Measurements from ENCODE around the gene CCNF.

The CCNF gene

DNA sequence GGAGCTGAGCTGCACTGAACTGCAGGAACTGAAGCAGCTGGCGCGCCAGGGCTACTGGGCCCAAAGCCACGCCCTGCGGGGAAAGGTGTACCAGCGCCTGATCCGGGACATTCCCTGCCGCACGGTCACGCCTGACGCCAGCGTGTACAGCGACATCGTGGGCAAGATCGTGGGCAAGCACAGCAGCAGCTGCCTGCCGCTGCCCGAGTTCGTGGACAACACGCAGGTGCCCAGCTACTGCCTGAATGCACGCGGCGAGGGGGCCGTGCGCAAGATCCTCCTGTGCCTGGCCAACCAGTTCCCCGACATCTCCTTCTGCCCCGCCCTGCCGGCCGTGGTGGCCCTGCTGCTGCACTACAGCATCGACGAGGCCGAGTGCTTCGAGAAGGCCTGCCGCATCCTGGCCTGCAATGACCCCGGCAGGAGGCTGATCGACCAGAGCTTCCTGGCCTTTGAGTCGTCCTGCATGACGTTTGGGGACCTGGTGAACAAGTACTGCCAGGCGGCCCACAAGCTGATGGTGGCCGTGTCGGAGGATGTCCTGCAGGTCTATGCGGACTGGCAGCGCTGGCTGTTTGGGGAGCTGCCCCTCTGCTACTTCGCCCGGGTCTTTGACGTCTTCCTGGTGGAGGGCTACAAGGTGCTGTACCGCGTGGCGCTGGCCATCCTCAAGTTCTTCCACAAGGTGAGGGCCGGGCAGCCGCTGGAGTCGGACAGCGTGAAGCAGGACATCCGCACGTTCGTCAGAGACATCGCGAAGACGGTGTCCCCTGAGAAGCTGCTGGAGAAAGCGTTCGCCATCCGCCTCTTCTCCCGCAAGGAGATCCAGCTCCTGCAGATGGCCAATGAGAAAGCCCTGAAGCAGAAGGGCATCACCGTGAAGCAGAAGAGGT, 67.2 kb downstream of the CCNF start:
- TF ChIP-seq TAF1 (IDR thresholded peaks at IDR 0.05; ENCODE audit: borderline replicate concordance, insufficient read depth, low read length): no peak
- TF ChIP-seq REST (IDR thresholded peaks at IDR 0.05; ENCODE audit: insufficient read depth in 1 of 2, low read depth in 2 of 2, low read length in 2 of 2): no peak
- no peak for TF ChIP-seq FOXP2 (optimal IDR thresholded peaks at IDR 0.05; ENCODE audit: borderline replicate concordance, extremely low read depth, extremely low read length, insufficient read depth)
- no peak for TF ChIP-seq POLR2AphosphoS5 (IDR thresholded peaks at IDR 0.05; ENCODE audit: low read depth, low read length)
- no peak for TF ChIP-seq SIN3A (IDR thresholded peaks at IDR 0.05; ENCODE audit: borderline replicate concordance, insufficient read depth, low read length)

DNA sequence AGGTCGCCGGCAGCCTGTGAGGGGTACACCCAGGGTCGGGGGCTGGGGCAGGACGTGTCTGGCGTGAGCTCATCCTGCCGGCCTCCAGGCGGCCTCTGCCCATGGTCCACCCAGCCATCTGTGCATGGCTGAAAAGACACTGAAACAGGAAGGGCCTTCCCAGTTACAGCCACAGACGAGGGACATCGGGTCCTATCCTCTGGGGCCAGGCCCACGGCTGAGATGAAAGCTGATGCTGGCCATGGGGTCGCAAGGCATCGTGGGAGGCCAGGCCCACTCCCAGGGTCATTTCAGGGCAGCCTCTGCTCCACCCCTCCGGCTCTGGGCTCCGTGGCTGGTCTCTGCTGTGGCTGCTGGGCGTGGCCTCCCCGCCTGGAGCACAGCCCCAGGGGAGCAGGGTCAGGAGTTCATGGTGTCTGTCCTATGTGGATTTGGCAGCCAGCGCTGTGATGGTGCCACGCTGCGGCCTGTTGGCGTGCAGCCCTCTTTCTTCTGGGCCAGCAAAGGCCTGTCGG, 67.9 kb downstream of the CCNF start:
- TF ChIP-seq REST (IDR thresholded peaks at IDR 0.05; ENCODE audit: insufficient read depth in 1 of 2, low read depth in 2 of 2, low read length in 2 of 2) (no peak), POLR2AphosphoS5 (IDR thresholded peaks at IDR 0.05; ENCODE audit: low read depth, low read length) (no peak), FOXP2 (optimal IDR thresholded peaks at IDR 0.05; ENCODE audit: borderline replicate concordance, extremely low read depth, extremely low read length, insufficient read depth) (no peak), SIN3A (IDR thresholded peaks at IDR 0.05; ENCODE audit: borderline replicate concordance, insufficient read depth, low read length) (no peak), TAF1 (IDR thresholded peaks at IDR 0.05; ENCODE audit: borderline replicate concordance, insufficient read depth, low read length) (no peak)

DNA sequence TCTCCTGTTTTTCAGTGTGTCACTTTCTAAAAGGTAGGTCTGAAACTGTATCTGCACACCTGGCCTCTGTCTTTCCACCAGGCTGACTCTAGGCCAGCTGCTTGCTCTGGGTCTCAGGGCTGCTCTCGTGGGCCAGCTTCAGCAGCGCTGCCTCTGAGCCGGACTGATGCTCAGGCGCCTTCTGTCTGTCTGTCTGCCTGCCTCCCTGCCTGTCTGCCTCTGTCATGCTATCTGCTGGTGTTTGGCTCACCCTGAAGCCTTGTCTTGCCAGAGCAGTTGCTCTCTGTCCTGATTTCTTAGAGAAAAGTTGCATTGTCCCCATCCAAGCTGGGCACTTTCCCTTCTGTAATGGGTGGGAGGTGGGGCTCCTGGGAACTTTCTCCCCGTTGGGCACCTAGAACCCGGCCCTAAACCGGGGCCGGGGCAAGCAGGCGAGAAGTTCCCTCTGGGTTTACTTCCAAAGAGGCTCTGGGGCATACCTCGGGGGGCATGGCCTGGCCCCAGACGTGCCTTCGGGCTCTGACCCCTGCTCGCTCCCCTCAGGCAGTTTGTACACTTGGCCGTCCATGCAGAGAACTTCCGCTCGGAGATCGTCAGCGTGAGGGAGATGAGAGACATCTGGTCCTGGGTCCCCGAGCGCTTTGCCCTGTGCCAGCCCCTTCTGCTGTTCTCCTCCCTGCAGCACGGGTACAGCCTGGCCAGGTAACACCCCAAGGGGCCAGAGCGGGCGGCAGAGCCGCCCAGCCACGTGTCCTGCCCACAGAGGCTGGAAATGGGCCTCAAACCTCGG, 68.6 kb downstream of the CCNF start:
- no peak for TF ChIP-seq SIN3A (IDR thresholded peaks at IDR 0.05; ENCODE audit: borderline replicate concordance, insufficient read depth, low read length)
- TF ChIP-seq FOXP2 (optimal IDR thresholded peaks at IDR 0.05; ENCODE audit: borderline replicate concordance, extremely low read depth, extremely low read length, insufficient read depth): no peak
- no peak for TF ChIP-seq TAF1 (IDR thresholded peaks at IDR 0.05; ENCODE audit: borderline replicate concordance, insufficient read depth, low read length)
- TF ChIP-seq REST (IDR thresholded peaks at IDR 0.05; ENCODE audit: insufficient read depth in 1 of 2, low read depth in 2 of 2, low read length in 2 of 2): no peak
- TF ChIP-seq POLR2AphosphoS5 (IDR thresholded peaks at IDR 0.05; ENCODE audit: low read depth, low read length): no peak

- TF ChIP-seq FOXP2 (optimal IDR thresholded peaks at IDR 0.05; ENCODE audit: borderline replicate concordance, extremely low read depth, extremely low read length, insufficient read depth): no peak
Observed at GRCh38 chr16:2498531-2499253, 69.4 kb downstream of the CCNF start.

DNA sequence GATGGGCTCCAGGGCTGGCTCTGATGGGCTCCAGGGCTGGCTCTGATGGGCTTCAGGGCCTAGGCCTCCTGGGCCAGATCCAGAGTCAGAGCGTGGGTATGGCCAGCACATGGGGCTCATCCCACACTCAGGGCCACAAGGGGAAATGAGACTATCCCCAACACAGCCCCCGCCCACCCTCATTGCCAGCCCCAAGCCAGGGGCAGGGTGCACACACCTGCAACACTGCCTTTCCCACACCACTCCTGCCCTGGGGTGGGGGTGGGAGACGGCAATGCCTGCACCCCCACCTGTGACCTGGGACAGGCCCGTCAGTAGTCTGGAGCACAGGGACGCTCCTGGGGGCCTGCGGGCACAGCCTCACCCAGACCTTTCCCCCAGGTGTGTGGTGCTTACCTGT, 70.2 kb downstream of the CCNF start:
- no peak for TF ChIP-seq POLR2AphosphoS5 (IDR thresholded peaks at IDR 0.05; ENCODE audit: low read depth, low read length)

Measured in PFSK-1 (cell line).